Measurements from ENCODE around the gene ACP4. TPM values are rescaled to one million over a fixed set of nuclear protein-coding genes. Genes with fewer than 3 reads are reported as not detected.

The ACP4 gene
- polyA plus RNA-seq, 3 donors = not detected

- Histone ChIP-seq H3K27me3 (ENCODE audit: control insufficient read depth in 2 of 2, insufficient read depth in 2 of 2, low read length in 2 of 2) (peaks cover 0 to 43% of the 10 kb centered on the region in 2 donors), H3K27ac (ENCODE audit: low read depth in 1 of 2, low read length in 2 of 2) (no peak overlapping the region), H2AFZ (ENCODE audit: insufficient read depth, low read depth, low read length, poor library complexity, severe bottlenecking) (no peak overlapping the region), H3K4me1 (ENCODE audit: control insufficient read depth in 1 of 2, insufficient read depth in 2 of 2, low read length in 2 of 2) (peaks cover 14 to 16% of the 10 kb centered on the region in 2 donors), H3K4me2 (replicated peaks; ENCODE audit: extremely low read depth, low read length, poor library complexity, severe bottlenecking) (no peak overlapping the region), H4K20me1 (ENCODE audit: insufficient read depth, low read length) (no peaks in the 10 kb centered on the region), H3K4me3 (replicated peaks in 1 of 3; ENCODE audit: low read depth in 2 of 3, low read length in 3 of 3) (no peak overlapping the region), H3K79me2 (ENCODE audit: insufficient read depth, low read length) (no peaks in the 10 kb centered on the region), H3K9ac (ENCODE audit: insufficient read depth, low read length, poor library complexity, severe bottlenecking) (no peak overlapping the region), H3K36me3 (replicated peaks in 1 of 2; ENCODE audit: control insufficient read depth in 1 of 2, insufficient read depth in 2 of 2, low read length in 2 of 2) (no peaks in the 10 kb centered on the region), H3K9me3 (replicated peaks in 1 of 2; ENCODE audit: control insufficient read depth in 1 of 2, insufficient read depth in 1 of 2, low read length in 2 of 2) (peaks cover 5 to 6% of the 10 kb centered on the region in 2 donors)
- peaks cover 56 to 71% (median 62%) of the 10 kb centered on the region in 3 donors for H3K27me3 Mint-ChIP-seq (ENCODE audit: low read depth in 3 of 3)
- peaks cover 0 to 3% of the 10 kb centered on the region in 2 donors for H3K36me3 Mint-ChIP-seq
- TF ChIP-seq, protein P1, sequence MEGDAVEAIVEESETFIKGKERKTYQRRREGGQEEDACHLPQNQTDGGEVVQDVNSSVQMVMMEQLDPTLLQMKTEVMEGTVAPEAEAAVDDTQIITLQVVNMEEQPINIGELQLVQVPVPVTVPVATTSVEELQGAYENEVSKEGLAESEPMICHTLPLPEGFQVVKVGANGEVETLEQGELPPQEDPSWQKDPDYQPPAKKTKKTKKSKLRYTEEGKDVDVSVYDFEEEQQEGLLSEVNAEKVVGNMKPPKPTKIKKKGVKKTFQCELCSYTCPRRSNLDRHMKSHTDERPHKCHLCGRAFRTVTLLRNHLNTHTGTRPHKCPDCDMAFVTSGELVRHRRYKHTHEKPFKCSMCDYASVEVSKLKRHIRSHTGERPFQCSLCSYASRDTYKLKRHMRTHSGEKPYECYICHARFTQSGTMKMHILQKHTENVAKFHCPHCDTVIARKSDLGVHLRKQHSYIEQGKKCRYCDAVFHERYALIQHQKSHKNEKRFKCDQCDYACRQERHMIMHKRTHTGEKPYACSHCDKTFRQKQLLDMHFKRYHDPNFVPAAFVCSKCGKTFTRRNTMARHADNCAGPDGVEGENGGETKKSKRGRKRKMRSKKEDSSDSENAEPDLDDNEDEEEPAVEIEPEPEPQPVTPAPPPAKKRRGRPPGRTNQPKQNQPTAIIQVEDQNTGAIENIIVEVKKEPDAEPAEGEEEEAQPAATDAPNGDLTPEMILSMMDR (IDR thresholded peaks at IDR 0.05) = no peak
- intact Hi-C loops (cut with micrococcal nuclease) = no loop called here
- DNase-seq = no peak
- H3K4me1 Mint-ChIP-seq = peaks cover 21% of the 10 kb centered on the region
- no peak overlapping the region for H3K27ac Mint-ChIP-seq
- WGBS (ENCODE audit: insufficient coverage) = no CpG with 5 or more reads among the region's 1 CpG
- peaks cover 3 to 21% (median 12%) of the 10 kb centered on the region in 7 donors for H3K9me3 Mint-ChIP-seq
- peak overlapping the region in 1 of 2 donors; percentile 44 for H3K4me3 Mint-ChIP-seq
These were observed 25.2 kb downstream of the ACP4 start for GRCh38 chr19:50815439-50815838.

DNA sequence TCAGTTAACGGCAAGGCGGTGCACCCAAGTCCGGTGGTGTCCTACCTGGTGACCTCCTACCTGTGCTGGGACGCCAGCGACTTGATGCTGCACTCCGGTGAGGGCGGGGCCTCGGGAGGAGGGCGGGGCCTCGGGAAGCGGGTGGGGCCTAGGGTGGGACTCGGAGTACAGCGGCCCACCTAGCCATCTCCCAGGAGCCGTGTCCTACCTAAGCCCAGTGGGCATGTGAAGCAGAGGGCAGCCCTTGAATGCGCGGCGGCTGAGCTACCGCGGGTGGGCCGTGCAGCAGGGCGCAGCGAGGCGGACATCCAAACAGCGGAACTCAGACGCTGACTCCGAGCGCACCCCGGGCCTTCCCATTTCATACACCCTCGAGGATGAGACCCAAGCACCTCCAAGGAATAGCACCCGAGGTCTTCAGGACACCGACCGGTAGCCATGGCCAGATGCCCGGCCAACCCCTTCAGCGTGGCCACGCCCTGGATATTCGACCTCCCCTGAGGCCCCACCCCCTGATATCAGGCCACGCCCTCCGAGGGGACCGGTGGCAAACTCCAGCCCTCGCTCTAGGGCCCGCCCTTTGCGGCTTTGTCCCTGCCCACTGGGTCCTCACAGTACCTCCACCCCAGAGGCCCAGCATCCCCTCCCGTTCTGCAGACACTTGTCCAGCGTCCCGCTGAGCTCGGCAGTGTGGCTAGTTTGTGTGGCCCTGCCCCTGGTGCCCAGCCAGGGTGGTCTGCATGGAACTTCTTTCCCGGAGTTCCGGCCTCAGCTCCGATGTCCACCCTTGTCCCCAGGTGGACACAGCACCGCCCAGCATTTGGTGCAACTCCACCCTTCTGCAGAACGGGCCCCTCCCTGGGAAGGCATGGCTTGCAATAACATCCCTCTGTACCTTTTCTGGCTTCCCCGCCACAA lies 28.0 kb downstream of the ACP4 start:
- peak overlapping the region; percentile 59 for H3K9ac ChIP-seq (ENCODE audit: insufficient read depth, low read length, poor library complexity, severe bottlenecking)
- peak overlapping the region; percentile 91 for H2AFZ ChIP-seq (ENCODE audit: insufficient read depth, low read depth, low read length, poor library complexity, severe bottlenecking)
- peak overlapping the region; percentile 76 to 92 for H3K4me3 Mint-ChIP-seq
- peak overlapping the region in 1 of 7 donors; percentile 52 for H3K27ac Mint-ChIP-seq
- peaks cover 5 to 6% of the 10 kb centered on the region in 2 donors for H3K9me3 ChIP-seq (replicated peaks in 1 of 2; ENCODE audit: control insufficient read depth in 1 of 2, insufficient read depth in 1 of 2, low read length in 2 of 2)
- H3K4me2 ChIP-seq (replicated peaks; ENCODE audit: extremely low read depth, low read length, poor library complexity, severe bottlenecking) = peak overlapping the region; percentile 83
- H3K79me2 ChIP-seq (ENCODE audit: insufficient read depth, low read length) = no peaks in the 10 kb centered on the region
- 5% methylated on average over 51 of the region's 52 CpGs for WGBS (ENCODE audit: insufficient coverage)
- no peaks in the 10 kb centered on the region for H3K36me3 ChIP-seq (replicated peaks in 1 of 2; ENCODE audit: control insufficient read depth in 1 of 2, insufficient read depth in 2 of 2, low read length in 2 of 2)
- peaks cover 0 to 56% of the 10 kb centered on the region in 2 donors for H3K27me3 ChIP-seq (ENCODE audit: control insufficient read depth in 2 of 2, insufficient read depth in 2 of 2, low read length in 2 of 2)
- no peaks in the 10 kb centered on the region for H4K20me1 ChIP-seq (ENCODE audit: insufficient read depth, low read length)
- H3K9me3 Mint-ChIP-seq = peaks cover 3 to 21% (median 14%) of the 10 kb centered on the region in 7 donors
- peaks cover 29% of the 10 kb centered on the region for H3K4me1 Mint-ChIP-seq
- H3K36me3 Mint-ChIP-seq = peaks cover 0 to 3% of the 10 kb centered on the region in 2 donors
- H3K4me1 ChIP-seq (ENCODE audit: control insufficient read depth in 1 of 2, insufficient read depth in 2 of 2, low read length in 2 of 2) = peaks cover 21 to 27% of the 10 kb centered on the region in 2 donors
- DNase-seq = peak; percentile 19 to 27 (median 25)
- H3K4me3 ChIP-seq (replicated peaks in 1 of 3; ENCODE audit: low read depth in 2 of 3, low read length in 3 of 3) = peak overlapping the region; percentile 36 to 76 (median 36)
- intact Hi-C loops (cut with micrococcal nuclease) = no loop called here
- H3K27me3 Mint-ChIP-seq (ENCODE audit: low read depth in 3 of 3) = peaks cover 77 to 83% (median 81%) of the 10 kb centered on the region in 3 donors
- TF ChIP-seq, protein P1 (IDR thresholded peaks at IDR 0.05) = no peak
- no peak overlapping the region for H3K27ac ChIP-seq (ENCODE audit: low read depth in 1 of 2, low read length in 2 of 2)

Measured in CD14-positive monocyte (primary cell).